ENCODE measurements around the gene POU2F3.

- TF ChIP-seq, protein P1, sequence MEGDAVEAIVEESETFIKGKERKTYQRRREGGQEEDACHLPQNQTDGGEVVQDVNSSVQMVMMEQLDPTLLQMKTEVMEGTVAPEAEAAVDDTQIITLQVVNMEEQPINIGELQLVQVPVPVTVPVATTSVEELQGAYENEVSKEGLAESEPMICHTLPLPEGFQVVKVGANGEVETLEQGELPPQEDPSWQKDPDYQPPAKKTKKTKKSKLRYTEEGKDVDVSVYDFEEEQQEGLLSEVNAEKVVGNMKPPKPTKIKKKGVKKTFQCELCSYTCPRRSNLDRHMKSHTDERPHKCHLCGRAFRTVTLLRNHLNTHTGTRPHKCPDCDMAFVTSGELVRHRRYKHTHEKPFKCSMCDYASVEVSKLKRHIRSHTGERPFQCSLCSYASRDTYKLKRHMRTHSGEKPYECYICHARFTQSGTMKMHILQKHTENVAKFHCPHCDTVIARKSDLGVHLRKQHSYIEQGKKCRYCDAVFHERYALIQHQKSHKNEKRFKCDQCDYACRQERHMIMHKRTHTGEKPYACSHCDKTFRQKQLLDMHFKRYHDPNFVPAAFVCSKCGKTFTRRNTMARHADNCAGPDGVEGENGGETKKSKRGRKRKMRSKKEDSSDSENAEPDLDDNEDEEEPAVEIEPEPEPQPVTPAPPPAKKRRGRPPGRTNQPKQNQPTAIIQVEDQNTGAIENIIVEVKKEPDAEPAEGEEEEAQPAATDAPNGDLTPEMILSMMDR (IDR thresholded peaks at IDR 0.05): no peak
- TF ChIP-seq POLR2A (IDR thresholded peaks at IDR 0.05): no peak
These were observed 102.3 kb downstream of the POU2F3 start for GRCh38 chr11:120342226-120342625.
